Astrocyte (in vitro differentiated cells and primary cell): ENCODE results near the gene TFEB.

Experiments used
- EZH2 ChIP-seq: IDR thresholded peaks from 2 replicates; pipeline ENCODE4 v1.6.1; 2012; ENCODE audit warnings: mild to moderate bottlenecking, low read length, inconsistent platforms; ENCODE audit not compliant: insufficient read depth
- TF ChIP-seq, protein P1 (sequence below): IDR thresholded peaks from 2 replicates; pipeline ENCODE4 v1.5.1; 2011; ENCODE audit warnings: low read depth, mild to moderate bottlenecking, inconsistent platforms, low read length, moderate library complexity; ENCODE audit not compliant: insufficient read depth

DNA sequence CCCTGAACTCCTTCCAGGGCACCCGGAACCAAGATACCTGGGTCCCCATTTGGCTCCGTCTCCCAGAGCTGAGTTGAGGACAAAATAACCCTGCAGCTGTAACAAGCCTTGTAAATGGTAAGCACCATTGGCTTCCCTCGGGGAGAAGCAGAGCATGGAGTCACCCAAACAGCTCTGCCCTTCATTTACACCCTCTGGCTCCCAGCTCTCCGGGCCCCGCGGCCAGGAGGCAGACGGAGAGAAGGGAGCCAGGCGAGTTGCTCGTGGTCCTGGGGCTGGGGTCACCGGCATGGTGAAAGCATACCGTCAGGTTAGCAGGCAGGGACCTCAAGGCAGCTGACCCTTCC, 2.1 kb downstream of the TFEB start:
- TF ChIP-seq, protein P1, sequence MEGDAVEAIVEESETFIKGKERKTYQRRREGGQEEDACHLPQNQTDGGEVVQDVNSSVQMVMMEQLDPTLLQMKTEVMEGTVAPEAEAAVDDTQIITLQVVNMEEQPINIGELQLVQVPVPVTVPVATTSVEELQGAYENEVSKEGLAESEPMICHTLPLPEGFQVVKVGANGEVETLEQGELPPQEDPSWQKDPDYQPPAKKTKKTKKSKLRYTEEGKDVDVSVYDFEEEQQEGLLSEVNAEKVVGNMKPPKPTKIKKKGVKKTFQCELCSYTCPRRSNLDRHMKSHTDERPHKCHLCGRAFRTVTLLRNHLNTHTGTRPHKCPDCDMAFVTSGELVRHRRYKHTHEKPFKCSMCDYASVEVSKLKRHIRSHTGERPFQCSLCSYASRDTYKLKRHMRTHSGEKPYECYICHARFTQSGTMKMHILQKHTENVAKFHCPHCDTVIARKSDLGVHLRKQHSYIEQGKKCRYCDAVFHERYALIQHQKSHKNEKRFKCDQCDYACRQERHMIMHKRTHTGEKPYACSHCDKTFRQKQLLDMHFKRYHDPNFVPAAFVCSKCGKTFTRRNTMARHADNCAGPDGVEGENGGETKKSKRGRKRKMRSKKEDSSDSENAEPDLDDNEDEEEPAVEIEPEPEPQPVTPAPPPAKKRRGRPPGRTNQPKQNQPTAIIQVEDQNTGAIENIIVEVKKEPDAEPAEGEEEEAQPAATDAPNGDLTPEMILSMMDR: no peak
- TF ChIP-seq EZH2: no peak
